ENCODE results near the gene CDIPT.
"Not testable (repeated sequence)": the region's sequence is repeated elsewhere in the genome, so short reads cannot be mapped to it uniquely, and the experiment has no call there.

Gene CDIPT, protein sequence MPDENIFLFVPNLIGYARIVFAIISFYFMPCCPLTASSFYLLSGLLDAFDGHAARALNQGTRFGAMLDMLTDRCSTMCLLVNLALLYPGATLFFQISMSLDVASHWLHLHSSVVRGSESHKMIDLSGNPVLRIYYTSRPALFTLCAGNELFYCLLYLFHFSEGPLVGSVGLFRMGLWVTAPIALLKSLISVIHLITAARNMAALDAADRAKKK

DNA sequence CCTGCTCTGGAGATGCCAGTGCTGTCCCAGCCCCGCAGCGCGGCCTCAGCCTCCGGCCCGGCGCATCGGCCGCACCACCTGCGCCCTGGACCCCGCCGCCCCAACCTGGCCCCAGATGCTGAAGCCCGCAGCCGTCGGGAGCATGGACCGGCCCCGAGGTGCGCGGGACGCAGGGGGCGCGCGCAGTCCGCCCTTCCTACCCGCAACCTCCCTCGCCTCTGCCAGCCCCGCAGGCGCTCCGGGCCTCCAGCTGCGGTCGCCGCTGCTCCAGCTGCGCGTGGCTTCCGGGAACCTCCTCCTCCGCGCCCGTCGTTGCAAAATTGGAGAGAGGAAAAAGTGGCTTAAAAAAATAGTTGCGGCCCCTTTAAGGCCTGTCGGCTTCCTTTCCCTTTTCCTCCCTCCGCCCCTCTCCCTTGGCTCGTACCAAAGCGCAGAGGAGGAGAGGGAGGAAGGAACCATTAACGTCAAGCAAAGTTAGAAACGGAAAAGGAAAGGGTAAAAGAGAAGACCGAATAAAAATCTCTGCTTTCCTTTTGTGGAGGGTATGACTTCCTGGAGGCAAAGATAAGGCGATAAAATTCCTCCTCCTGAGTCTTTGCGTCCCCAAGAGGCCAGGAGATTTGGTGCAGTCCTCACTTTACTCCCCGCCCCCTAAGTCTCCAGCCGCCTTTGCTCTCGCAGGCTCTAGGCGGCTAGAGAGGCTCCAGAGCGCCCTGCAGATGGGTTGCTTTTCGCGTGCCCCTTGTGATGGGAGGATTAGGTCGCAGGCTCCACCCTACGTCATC, at the start of gene CDIPT:
CDIPT (minus strand) TSS at position 343 of the 785 bp plus-strand sequence. CDS start 369 bp downstream, outside the sequence.
- DNase-seq (ENCODE audit: low read depth), result peak; percentile 97
- peak within 1 kb of the TSS; percentile 86 for H3K4me3 ChIP-seq (ENCODE audit: low read length)
- TF ChIP-seq, protein P1, sequence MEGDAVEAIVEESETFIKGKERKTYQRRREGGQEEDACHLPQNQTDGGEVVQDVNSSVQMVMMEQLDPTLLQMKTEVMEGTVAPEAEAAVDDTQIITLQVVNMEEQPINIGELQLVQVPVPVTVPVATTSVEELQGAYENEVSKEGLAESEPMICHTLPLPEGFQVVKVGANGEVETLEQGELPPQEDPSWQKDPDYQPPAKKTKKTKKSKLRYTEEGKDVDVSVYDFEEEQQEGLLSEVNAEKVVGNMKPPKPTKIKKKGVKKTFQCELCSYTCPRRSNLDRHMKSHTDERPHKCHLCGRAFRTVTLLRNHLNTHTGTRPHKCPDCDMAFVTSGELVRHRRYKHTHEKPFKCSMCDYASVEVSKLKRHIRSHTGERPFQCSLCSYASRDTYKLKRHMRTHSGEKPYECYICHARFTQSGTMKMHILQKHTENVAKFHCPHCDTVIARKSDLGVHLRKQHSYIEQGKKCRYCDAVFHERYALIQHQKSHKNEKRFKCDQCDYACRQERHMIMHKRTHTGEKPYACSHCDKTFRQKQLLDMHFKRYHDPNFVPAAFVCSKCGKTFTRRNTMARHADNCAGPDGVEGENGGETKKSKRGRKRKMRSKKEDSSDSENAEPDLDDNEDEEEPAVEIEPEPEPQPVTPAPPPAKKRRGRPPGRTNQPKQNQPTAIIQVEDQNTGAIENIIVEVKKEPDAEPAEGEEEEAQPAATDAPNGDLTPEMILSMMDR (conservative IDR thresholded peaks at IDR 0.05; ENCODE audit: low read length), result peak; percentile 73

DNA sequence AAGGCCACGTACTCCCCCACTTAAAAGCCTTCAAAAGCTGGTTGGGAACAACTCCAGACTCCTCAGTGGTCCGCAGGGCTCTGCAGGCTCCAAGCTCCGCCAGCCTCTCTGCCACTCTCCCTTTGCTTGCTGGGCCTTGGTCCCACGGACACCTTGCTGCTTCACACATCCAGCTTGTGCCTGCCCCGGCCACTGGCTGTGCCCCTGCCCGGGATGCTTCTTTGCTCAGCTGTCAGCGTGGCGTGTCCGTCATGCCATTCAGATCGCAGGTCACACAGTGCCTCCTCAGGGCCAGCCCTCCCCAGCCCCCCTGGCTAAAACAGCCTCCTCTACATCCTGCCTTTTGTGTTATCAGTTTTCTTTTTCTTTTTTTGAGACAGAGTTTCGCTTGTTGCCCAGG, 49.1 kb upstream of the CDIPT start:
- no peak for DNase-seq (ENCODE audit: low read depth)
- no peak overlapping the region for H3K4me3 ChIP-seq (ENCODE audit: low read length)
- TF ChIP-seq, protein P1 (conservative IDR thresholded peaks at IDR 0.05; ENCODE audit: low read length), result no peak

DNA sequence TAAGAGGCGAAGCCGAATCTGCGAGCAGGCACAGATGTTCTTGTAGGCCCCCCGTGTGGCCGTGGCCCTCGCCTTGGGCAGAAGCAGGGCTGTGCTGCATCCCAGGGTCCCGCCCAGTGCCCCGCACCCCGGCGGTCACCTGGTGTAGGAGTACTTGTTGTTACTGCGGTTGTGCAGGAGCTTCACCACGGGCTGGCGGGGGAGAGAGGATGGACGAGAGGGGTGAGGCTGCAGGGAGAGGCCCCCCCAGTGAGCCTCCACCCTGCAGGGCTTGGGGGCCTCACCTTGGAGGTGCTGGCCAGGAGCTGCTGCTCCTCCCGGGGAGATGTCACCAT, 48.6 kb upstream of the CDIPT start:
- TF ChIP-seq, protein P1 (conservative IDR thresholded peaks at IDR 0.05; ENCODE audit: low read length), result no peak
- DNase-seq (ENCODE audit: low read depth), result no peak
- no peak overlapping the region for H3K4me3 ChIP-seq (ENCODE audit: low read length)

DNA sequence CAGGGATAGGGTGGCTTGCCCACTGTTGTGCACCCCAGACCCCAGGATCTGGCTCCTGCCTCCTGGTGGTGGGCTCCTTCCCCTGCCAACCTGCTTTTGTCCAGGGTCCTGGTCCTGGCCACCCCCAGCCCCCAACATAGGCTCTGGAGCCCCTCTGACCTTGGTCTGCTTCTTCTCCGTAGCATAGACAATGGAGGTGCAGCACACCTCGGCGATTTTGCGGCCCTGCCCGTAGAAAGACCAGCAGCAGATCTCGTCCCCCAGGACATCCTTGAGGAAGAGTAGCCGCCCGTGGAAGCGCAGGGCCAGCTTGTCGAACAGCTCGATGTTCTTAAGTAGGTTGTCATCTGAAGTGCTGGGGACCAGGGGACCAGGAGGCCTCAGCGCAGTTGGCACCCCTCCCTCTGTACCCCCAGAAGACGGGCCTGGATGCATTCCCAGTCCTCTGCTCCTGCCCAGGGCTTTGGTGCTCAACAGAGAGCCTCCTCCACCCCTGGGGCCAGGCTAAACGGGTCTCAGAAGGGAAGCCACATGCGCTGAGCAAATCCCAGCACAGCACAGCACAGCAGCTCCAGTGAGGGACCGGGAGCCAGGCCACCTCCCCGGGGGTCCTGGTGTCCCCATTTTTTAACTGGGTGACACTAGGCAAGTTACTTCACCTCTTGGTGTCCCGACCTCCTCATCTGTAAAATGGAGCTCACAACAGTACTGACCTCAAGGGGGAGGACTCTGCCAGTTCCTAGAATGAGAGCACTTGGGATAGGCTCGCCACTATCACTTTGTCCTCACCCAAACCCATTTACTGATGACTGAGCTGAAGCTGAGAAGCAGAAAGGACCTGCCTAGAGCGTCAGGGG, 48.0 kb upstream of the CDIPT start:
- TF ChIP-seq, protein P1 (conservative IDR thresholded peaks at IDR 0.05; ENCODE audit: low read length), result no peak
- no peak overlapping the region for H3K4me3 ChIP-seq (ENCODE audit: low read length)
- DNase-seq (ENCODE audit: low read depth), result no peak

DNA sequence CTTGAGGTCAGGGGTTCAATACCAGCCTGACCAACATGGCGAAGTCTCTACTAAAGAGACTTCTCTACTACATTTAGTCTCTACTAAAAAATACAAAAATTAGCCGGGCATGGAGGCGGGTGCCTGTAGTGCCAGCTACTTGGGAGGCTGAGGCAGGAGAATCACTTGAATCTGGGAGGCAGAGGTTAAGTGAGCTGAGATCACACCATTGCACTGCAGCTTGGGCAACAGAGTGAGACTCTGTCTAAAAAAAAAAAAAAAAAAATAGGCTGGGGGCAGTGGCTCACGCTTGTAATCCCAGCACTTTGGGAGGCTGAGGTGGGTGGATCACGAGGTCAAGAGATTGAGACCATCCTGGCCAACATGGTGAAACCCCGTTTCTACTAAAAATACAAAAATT, 46.8 kb upstream of the CDIPT start:
- not testable (repeated sequence) for DNase-seq (ENCODE audit: low read depth); H3K4me3 ChIP-seq (ENCODE audit: low read length)

DNA sequence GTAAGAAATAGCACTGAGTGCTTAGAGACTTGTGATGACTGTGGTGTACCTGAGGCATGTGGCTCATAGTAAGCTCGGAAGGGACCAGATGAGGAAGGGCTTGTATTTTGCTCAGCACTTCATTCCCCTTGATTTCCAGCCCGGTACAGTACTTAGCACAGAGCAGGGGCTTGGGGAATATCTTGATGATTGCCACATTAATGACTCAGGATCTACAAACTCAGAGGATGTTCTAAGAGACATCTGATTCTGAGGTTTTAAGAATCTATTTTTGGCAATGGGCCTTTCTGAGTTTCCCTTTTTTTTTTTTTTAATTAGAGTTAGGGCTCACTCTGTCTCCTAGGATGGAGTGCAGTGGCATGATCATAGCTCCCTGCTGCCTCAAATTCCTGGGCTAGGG, 46.4 kb upstream of the CDIPT start:
- TF ChIP-seq, protein P1 (conservative IDR thresholded peaks at IDR 0.05; ENCODE audit: low read length), result no peak
- no peak overlapping the region for H3K4me3 ChIP-seq (ENCODE audit: low read length)
- DNase-seq (ENCODE audit: low read depth), result peak; percentile 44

DNA sequence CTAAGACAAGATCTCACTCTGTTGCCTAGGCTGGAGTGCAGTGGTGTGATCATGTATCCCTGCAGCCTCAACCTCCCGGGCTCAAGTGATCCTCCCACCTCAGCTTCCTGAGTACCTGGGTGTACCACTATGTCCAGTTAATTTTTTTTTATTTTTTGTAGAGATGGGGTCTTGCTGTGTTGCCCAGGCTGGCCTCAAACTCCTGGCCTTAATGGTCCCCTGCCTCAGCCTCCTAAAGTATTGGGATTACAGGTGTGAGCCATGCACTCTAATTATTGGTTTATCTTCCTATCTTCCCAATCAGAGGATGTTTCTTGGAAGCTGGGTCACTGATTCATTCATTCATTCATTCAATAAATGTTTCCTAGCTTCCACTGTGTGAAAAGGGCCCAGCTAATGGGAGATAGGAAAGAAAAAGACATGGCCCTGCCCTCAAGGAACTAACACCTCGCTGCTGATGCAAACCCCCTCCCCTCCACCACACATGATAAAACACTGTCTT, 45.7 kb upstream of the CDIPT start:
- no peak for DNase-seq (ENCODE audit: low read depth)
- TF ChIP-seq, protein P1 (conservative IDR thresholded peaks at IDR 0.05; ENCODE audit: low read length), result no peak
- no peak overlapping the region for H3K4me3 ChIP-seq (ENCODE audit: low read length)
